Astrocyte (in vitro differentiated cells and primary cell): ENCODE results near the gene CDHR1. TPM values are rescaled to one million over a fixed set of nuclear protein-coding genes. Genes with fewer than 3 reads are reported as not detected.
A peak's percentile ranks its signal among the peaks of the same experiment; 100 is the strongest.

ENCODE experiments used
- DNase-seq: peaks from one replicate; pipeline ENCODE4 v3.0.0-alpha.2; 2010; ENCODE audit warnings: low read depth
- FAIRE-seq: peaks from 2 replicates; lab custom pipeline; 2011; peaks lifted over from hg19 to GRCh38; lab: Jason Lieb, UNC
- H2AFZ ChIP-seq: 2 replicates; pipeline ENCODE4 v1.6.0; 2012; ENCODE audit warnings: low read depth, low read length, inconsistent platforms
- H3K27ac ChIP-seq: 2 replicates; pipeline ENCODE4 v1.5.1; 2011; ENCODE audit warnings: low read depth, low read length, inconsistent platforms
- H3K27me3 ChIP-seq: 2 replicates; pipeline ENCODE4 v1.6.0; 2011; ENCODE audit warnings: low read length, inconsistent platforms; ENCODE audit not compliant: insufficient read depth
- H3K36me3 ChIP-seq: 2 replicates; pipeline ENCODE4 v1.5.1; 2011; ENCODE audit warnings: low read length, inconsistent platforms; ENCODE audit not compliant: insufficient read depth
- H3K4me1 ChIP-seq: 2 replicates; pipeline ENCODE4 v1.5.1; 2011; ENCODE audit warnings: low read length, inconsistent platforms; ENCODE audit not compliant: insufficient read depth
- H3K4me2 ChIP-seq: 2 replicates; pipeline ENCODE4 v1.6.0; 2012; ENCODE audit warnings: low read length, inconsistent platforms
- H3K4me3 ChIP-seq: 2 replicates; pipeline ENCODE4 v1.5.1; 2011; ENCODE audit warnings: low read depth, mild to moderate bottlenecking, low read length, inconsistent platforms; ENCODE audit not compliant: insufficient read depth
- H3K79me2 ChIP-seq: 2 replicates; pipeline ENCODE4 v1.6.0; 2012; ENCODE audit warnings: mild to moderate bottlenecking, low read length, inconsistent platforms; ENCODE audit not compliant: insufficient read depth
- H3K9ac ChIP-seq: 2 replicates; pipeline ENCODE4 v1.6.0; 2012; ENCODE audit warnings: mild to moderate bottlenecking, low read length, inconsistent platforms
- H3K9me3 ChIP-seq: 2 replicates; pipeline ENCODE4 v1.5.1; 2012; ENCODE audit warnings: low read depth, mild to moderate bottlenecking, low read length, inconsistent platforms; ENCODE audit not compliant: insufficient read depth
- H4K20me1 ChIP-seq: 2 replicates; pipeline ENCODE4 v1.6.0; 2012; ENCODE audit warnings: low read length, inconsistent platforms; ENCODE audit not compliant: insufficient read depth
- H3K27ac Mint-ChIP-seq: one replicate; pipeline ENCODE4 v1.8.0; 2021; ENCODE audit warnings: mild to moderate bottlenecking, mixed read lengths; ENCODE audit not compliant: unreplicated experiment
- H3K27me3 Mint-ChIP-seq: one replicate; pipeline ENCODE4 v1.8.0; 2021; ENCODE audit warnings: low read depth, mixed read lengths; ENCODE audit not compliant: unreplicated experiment
- H3K36me3 Mint-ChIP-seq: one replicate; pipeline ENCODE4 v1.8.0; 2021; ENCODE audit warnings: low read depth, mixed read lengths; ENCODE audit not compliant: unreplicated experiment
- H3K4me1 Mint-ChIP-seq: one replicate; pipeline ENCODE4 v1.8.0; 2021; ENCODE audit warnings: low read depth, mixed read lengths; ENCODE audit not compliant: unreplicated experiment
- H3K4me3 Mint-ChIP-seq: one replicate; pipeline ENCODE4 v1.8.0; 2021; ENCODE audit warnings: mild to moderate bottlenecking, moderate library complexity, mixed read lengths; ENCODE audit not compliant: unreplicated experiment
- H3K9me3 Mint-ChIP-seq: one replicate; pipeline ENCODE4 v1.8.0; 2021; ENCODE audit warnings: mild to moderate bottlenecking, mixed read lengths; ENCODE audit not compliant: unreplicated experiment
- EZH2 ChIP-seq: IDR thresholded peaks from 2 replicates; pipeline ENCODE4 v1.6.1; 2012; ENCODE audit warnings: mild to moderate bottlenecking, low read length, inconsistent platforms; ENCODE audit not compliant: insufficient read depth
- total RNA-seq: library from RNA; stranded (reverse); gene quantifications from 2 replicates; pipeline ENCODE4 v1.2.1, GENCODE V29; 2021
- TF ChIP-seq, protein P1 (sequence below): IDR thresholded peaks from 2 replicates; pipeline ENCODE4 v1.5.1; 2011; ENCODE audit warnings: low read depth, mild to moderate bottlenecking, inconsistent platforms, low read length, moderate library complexity; ENCODE audit not compliant: insufficient read depth

Gene CDHR1
- total RNA-seq, 1 donor from 2014 or later = 0.75 TPM

- H3K27ac ChIP-seq = no peak overlapping the region
- no peak overlapping the region for H3K9ac ChIP-seq
- Mint-ChIP-seq H3K4me3 (no peak overlapping the region), H3K36me3 (peaks cover 3% of the 10 kb centered on the region), H3K27ac (peak overlapping the region; percentile 66), H3K9me3 (no peaks in the 10 kb centered on the region), H3K4me1 (no peaks in the 10 kb centered on the region), H3K27me3 (peaks cover 74% of the 10 kb centered on the region)
- H3K4me1 ChIP-seq = no peaks in the 10 kb centered on the region
- H3K4me2 ChIP-seq = no peak overlapping the region
- DNase-seq = no peak
- H3K9me3 ChIP-seq = no peaks in the 10 kb centered on the region
- H3K4me3 ChIP-seq = no peak overlapping the region
- H3K36me3 ChIP-seq = no peaks in the 10 kb centered on the region
- no peak overlapping the region for H2AFZ ChIP-seq
- no peaks in the 10 kb centered on the region for H4K20me1 ChIP-seq
- H3K27me3 ChIP-seq = peaks cover 26% of the 10 kb centered on the region
- no peaks in the 10 kb centered on the region for H3K79me2 ChIP-seq
- TF ChIP-seq EZH2 = no peak
- TF ChIP-seq, protein P1, sequence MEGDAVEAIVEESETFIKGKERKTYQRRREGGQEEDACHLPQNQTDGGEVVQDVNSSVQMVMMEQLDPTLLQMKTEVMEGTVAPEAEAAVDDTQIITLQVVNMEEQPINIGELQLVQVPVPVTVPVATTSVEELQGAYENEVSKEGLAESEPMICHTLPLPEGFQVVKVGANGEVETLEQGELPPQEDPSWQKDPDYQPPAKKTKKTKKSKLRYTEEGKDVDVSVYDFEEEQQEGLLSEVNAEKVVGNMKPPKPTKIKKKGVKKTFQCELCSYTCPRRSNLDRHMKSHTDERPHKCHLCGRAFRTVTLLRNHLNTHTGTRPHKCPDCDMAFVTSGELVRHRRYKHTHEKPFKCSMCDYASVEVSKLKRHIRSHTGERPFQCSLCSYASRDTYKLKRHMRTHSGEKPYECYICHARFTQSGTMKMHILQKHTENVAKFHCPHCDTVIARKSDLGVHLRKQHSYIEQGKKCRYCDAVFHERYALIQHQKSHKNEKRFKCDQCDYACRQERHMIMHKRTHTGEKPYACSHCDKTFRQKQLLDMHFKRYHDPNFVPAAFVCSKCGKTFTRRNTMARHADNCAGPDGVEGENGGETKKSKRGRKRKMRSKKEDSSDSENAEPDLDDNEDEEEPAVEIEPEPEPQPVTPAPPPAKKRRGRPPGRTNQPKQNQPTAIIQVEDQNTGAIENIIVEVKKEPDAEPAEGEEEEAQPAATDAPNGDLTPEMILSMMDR = no peak
- FAIRE-seq = no peak
These were observed 2.6 kb downstream of the CDHR1 start for GRCh38 chr10:84196941-84197340.

DNA sequence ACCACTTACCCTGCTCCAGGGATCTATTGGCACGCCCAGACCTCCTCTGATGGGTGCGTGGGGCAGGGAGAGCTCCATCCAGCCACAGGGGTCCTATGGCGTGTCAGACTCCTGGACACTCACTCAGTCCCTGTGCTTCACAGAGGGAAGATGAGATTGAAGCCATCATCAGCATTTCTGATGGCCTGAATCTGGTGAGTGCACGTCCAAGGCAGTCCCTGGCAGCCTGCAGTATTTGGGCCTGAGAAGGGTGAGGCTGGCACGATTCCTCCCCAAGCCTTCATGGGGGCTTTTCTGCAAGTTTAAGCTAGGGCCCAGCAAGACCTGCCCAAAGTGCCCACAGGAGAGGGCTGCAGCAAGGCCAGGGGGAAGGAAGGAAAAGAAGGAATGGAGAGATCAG lies 3.3 kb downstream of the CDHR1 start:
- Mint-ChIP-seq H3K27me3 (peaks cover 72% of the 10 kb centered on the region), H3K4me3 (no peak overlapping the region), H3K9me3 (no peaks in the 10 kb centered on the region), H3K36me3 (peaks cover 3% of the 10 kb centered on the region), H3K27ac (no peak overlapping the region), H3K4me1 (no peaks in the 10 kb centered on the region)
- H2AFZ ChIP-seq = no peak overlapping the region
- TF ChIP-seq, protein P1 = no peak
- no peak for TF ChIP-seq EZH2
- DNase-seq (no peak), FAIRE-seq (no peak)
- H3K79me2 ChIP-seq = no peaks in the 10 kb centered on the region
- H3K36me3 ChIP-seq = no peaks in the 10 kb centered on the region
- H3K27ac ChIP-seq = no peak overlapping the region
- no peaks in the 10 kb centered on the region for H3K9me3 ChIP-seq
- H3K9ac ChIP-seq = no peak overlapping the region
- peaks cover 26% of the 10 kb centered on the region for H3K27me3 ChIP-seq
- no peak overlapping the region for H3K4me3 ChIP-seq
- H3K4me1 ChIP-seq = no peaks in the 10 kb centered on the region
- H4K20me1 ChIP-seq = no peaks in the 10 kb centered on the region
- no peak overlapping the region for H3K4me2 ChIP-seq

DNA sequence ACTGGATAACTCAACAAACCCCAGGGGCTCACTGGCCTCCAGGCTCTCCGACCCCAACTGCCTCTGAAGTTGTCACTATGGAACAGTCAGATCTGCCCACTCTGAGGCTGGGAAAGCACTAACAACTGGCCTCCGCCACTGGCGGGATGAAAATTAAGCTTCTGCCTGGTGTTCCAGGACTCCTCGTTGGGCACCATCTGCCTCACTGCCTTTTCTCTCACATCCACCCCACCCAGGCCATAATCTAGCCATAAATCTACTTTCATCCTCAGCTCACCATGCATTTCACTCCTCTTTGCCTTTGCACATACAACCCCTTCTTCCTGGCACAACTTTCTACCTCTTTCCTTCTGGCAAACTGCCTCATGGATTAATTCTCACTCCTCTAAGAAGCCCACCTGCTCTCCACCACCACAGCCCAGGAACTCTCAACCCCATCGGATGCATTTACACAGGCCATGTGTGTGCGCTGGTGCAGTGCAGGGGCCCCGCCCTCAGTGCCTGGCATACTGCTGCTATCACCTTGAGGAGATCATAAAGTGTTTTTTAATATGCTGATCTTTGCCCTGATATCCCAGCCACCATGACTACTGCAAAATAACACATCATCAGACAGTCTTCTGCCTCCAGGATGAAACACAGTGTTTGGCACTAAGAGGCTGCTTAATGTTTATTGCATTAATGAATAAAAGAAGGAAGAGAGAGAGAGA lies 4.0 kb downstream of the CDHR1 start:
- DNase-seq (no peak), FAIRE-seq (no peak)
- H3K4me2 ChIP-seq = no peak overlapping the region
- H3K9ac ChIP-seq = no peak overlapping the region
- no peak for TF ChIP-seq EZH2
- TF ChIP-seq, protein P1 = no peak
- no peaks in the 10 kb centered on the region for H4K20me1 ChIP-seq
- no peaks in the 10 kb centered on the region for H3K4me1 Mint-ChIP-seq
- no peaks in the 10 kb centered on the region for H3K9me3 Mint-ChIP-seq
- no peak overlapping the region for H2AFZ ChIP-seq
- no peaks in the 10 kb centered on the region for H3K79me2 ChIP-seq
- H3K27me3 ChIP-seq = peaks cover 26% of the 10 kb centered on the region
- peaks cover 65% of the 10 kb centered on the region for H3K27me3 Mint-ChIP-seq
- peaks cover 3% of the 10 kb centered on the region for H3K36me3 Mint-ChIP-seq
- no peak overlapping the region for H3K4me3 ChIP-seq
- H3K27ac ChIP-seq = no peak overlapping the region
- no peaks in the 10 kb centered on the region for H3K36me3 ChIP-seq
- no peaks in the 10 kb centered on the region for H3K9me3 ChIP-seq
- H3K4me1 ChIP-seq = no peaks in the 10 kb centered on the region
- H3K27ac Mint-ChIP-seq = no peak overlapping the region
- no peak overlapping the region for H3K4me3 Mint-ChIP-seq
